Dedifferentiated amniotic fluid mesenchymal stem cell (primary cell): Measurements from ENCODE around the gene NFIC.
"Not testable (repeated sequence)": the region's sequence is repeated elsewhere in the genome, so short reads cannot be mapped to it uniquely, and the experiment has no call there.

Source experiments
- DNase-seq: peaks from one replicate; pipeline ENCODE4 v3.0.0-alpha.2; 2016; ENCODE audit errors: extremely low spot score

Gene NFIC

GRCh38 chr19:3398114-3398899, 31.9 kb downstream of the NFIC start:
- DNase-seq = no peak

GRCh38 chr19:3398900-3399278, 32.5 kb downstream of the NFIC start:
- DNase-seq = no peak

- not testable (repeated sequence) for DNase-seq
These were observed 32.9 kb downstream of the NFIC start for GRCh38 chr19:3399311-3399710.

- DNase-seq = no peak
These were observed 34.8 kb downstream of the NFIC start for GRCh38 chr19:3401004-3401768.

GRCh38 chr19:3402631-3403443, 36.5 kb downstream of the NFIC start:
- DNase-seq = no peak

GRCh38 chr19:3403489-3404323, 37.3 kb downstream of the NFIC start:
- peak; percentile 57 for DNase-seq

GRCh38 chr19:3404324-3405260, 38.2 kb downstream of the NFIC start:
- DNase-seq = no peak

- no peak for DNase-seq
These were observed 38.9 kb downstream of the NFIC start for GRCh38 chr19:3405261-3405653.

GRCh38 chr19:3406571-3407111, 40.3 kb downstream of the NFIC start:
- DNase-seq = no peak

GRCh38 chr19:3407556-3408516, 41.5 kb downstream of the NFIC start:
- no peak for DNase-seq

GRCh38 chr19:3408996-3409345, 42.6 kb downstream of the NFIC start:
- DNase-seq = no peak

GRCh38 chr19:3409346-3410064, 43.1 kb downstream of the NFIC start:
- no peak for DNase-seq

- no peak for DNase-seq
These were observed 45.3 kb downstream of the NFIC start for GRCh38 chr19:3411636-3412035.

GRCh38 chr19:3412066-3412465, 45.7 kb downstream of the NFIC start:
- DNase-seq = no peak

GRCh38 chr19:3413796-3414327, 47.5 kb downstream of the NFIC start:
- no peak for DNase-seq

GRCh38 chr19:3415695-3416094, 49.3 kb downstream of the NFIC start:
- no peak for DNase-seq

- DNase-seq = no peak
These were observed 53.9 kb downstream of the NFIC start for GRCh38 chr19:3420244-3420755.
